SK-N-SH (cell line): ENCODE data around the gene PMEPA1.

Experiments
- CHD2 ChIP-seq: fragments of 150-350 bp; IDR thresholded peaks from 2 replicates; pipeline ENCODE4 v1.6.1; 2018; ENCODE audit warnings: low read length; ENCODE audit not compliant: partially characterized antibody
- FOXJ3 ChIP-seq: sonication (generic); formaldehyde crosslinking; IDR thresholded peaks from 2 replicates; pipeline ENCODE4 v1.5.1; 2020; ENCODE audit warnings: mild to moderate bottlenecking, missing genetic modification reagents
- GABPA ChIP-seq: IDR thresholded peaks from 2 replicates; pipeline ENCODE4 v1.4.0; 2012; ENCODE audit warnings: low read depth, mild to moderate bottlenecking
- MXI1 ChIP-seq: IDR thresholded peaks from 2 replicates; pipeline ENCODE4 v1.6.1; 2012; ENCODE audit warnings: mild to moderate bottlenecking, low read depth, low read length, improper control_type of control experiment
- POLR2AphosphoS5 ChIP-seq: IDR thresholded peaks from 2 replicates; pipeline ENCODE4 v1.6.1; 2012; ENCODE audit warnings: low read depth, low read length
- RFX5 ChIP-seq: IDR thresholded peaks from 2 replicates; pipeline ENCODE4 v1.6.1; 2012; ENCODE audit warnings: mild to moderate bottlenecking, improper control_type of control experiment, low read length
- TAF1 ChIP-seq: IDR thresholded peaks from 2 replicates; pipeline ENCODE4 v1.6.1; 2012; ENCODE audit warnings: low read depth, mild to moderate bottlenecking, low read length, moderate library complexity, borderline replicate concordance
- YY1 ChIP-seq: IDR thresholded peaks from 2 replicates; pipeline ENCODE4 v1.4.0; 2012; ENCODE audit warnings: low read depth, mild to moderate bottlenecking
- TF ChIP-seq, protein P1 (sequence below): fragments of 200-600 bp; sonication (generic); IDR thresholded peaks from 2 replicates; pipeline ENCODE4 v1.6.1; 2017; ENCODE audit warnings: antibody characterized with exemption, mild to moderate bottlenecking, moderate library complexity
- TF ChIP-seq, protein P2 (sequence below): IDR thresholded peaks from 2 replicates; pipeline ENCODE4; 2012
- TF ChIP-seq, protein P3 (sequence below): IDR thresholded peaks from 2 replicates; pipeline ENCODE4 v1.4.0; 2012; ENCODE audit warnings: low read depth, borderline replicate concordance

DNA sequence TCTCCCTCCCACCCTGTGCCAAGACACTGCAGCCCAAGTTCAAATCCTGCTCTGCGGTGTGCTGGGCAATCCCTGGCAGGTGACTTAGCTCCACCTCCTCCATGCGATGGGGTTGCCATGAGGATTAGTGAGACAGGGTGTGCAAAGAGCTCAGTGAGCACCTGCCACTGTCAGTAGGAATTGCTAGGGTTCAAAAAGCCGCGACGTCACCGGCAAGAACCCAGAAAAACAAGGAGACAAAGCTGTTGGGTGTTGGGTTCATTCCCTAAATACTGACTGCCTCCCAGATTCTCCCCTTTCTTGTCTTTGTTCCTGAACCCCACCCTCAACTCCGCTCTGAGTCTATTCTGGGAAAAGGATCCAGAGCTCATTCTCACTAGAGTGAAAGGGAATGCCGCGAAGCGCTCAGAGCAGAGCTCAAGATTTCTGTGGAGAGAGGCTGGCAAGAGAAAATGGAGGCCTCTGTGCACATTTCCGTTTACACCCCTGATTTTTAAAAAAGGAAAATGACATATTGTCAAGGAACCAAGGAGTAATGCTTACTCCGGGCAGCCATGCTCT lies 13.3 kb downstream of the PMEPA1 start:
- TF ChIP-seq POLR2AphosphoS5 (no peak), TAF1 (no peak), YY1 (no peak), CHD2 (no peak), FOXJ3 (CRISPR knock-in tag) (no peak), RFX5 (no peak), GABPA (no peak), MXI1 (no peak)
- TF ChIP-seq, protein P1, sequence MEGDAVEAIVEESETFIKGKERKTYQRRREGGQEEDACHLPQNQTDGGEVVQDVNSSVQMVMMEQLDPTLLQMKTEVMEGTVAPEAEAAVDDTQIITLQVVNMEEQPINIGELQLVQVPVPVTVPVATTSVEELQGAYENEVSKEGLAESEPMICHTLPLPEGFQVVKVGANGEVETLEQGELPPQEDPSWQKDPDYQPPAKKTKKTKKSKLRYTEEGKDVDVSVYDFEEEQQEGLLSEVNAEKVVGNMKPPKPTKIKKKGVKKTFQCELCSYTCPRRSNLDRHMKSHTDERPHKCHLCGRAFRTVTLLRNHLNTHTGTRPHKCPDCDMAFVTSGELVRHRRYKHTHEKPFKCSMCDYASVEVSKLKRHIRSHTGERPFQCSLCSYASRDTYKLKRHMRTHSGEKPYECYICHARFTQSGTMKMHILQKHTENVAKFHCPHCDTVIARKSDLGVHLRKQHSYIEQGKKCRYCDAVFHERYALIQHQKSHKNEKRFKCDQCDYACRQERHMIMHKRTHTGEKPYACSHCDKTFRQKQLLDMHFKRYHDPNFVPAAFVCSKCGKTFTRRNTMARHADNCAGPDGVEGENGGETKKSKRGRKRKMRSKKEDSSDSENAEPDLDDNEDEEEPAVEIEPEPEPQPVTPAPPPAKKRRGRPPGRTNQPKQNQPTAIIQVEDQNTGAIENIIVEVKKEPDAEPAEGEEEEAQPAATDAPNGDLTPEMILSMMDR, result no peak
- TF ChIP-seq, protein P2, sequence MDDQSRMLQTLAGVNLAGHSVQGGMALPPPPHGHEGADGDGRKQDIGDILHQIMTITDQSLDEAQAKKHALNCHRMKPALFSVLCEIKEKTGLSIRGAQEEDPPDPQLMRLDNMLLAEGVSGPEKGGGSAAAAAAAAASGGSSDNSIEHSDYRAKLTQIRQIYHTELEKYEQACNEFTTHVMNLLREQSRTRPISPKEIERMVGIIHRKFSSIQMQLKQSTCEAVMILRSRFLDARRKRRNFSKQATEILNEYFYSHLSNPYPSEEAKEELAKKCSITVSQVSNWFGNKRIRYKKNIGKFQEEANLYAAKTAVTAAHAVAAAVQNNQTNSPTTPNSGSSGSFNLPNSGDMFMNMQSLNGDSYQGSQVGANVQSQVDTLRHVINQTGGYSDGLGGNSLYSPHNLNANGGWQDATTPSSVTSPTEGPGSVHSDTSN, result no peak
- TF ChIP-seq, protein P3, sequence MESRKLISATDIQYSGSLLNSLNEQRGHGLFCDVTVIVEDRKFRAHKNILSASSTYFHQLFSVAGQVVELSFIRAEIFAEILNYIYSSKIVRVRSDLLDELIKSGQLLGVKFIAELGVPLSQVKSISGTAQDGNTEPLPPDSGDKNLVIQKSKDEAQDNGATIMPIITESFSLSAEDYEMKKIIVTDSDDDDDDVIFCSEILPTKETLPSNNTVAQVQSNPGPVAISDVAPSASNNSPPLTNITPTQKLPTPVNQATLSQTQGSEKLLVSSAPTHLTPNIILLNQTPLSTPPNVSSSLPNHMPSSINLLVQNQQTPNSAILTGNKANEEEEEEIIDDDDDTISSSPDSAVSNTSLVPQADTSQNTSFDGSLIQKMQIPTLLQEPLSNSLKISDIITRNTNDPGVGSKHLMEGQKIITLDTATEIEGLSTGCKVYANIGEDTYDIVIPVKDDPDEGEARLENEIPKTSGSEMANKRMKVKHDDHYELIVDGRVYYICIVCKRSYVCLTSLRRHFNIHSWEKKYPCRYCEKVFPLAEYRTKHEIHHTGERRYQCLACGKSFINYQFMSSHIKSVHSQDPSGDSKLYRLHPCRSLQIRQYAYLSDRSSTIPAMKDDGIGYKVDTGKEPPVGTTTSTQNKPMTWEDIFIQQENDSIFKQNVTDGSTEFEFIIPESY, result no peak
